Activated CD4-positive, alpha-beta memory T cell treated with anti-CD3 and anti-CD28 coated beads, Interleukin-2, amount 10 ng/mL, durations not matched to agents 7 days and 5 days (primary cell): ENCODE measurements around the gene CHIA. TPM values are rescaled to one million over a fixed set of nuclear protein-coding genes. Genes with fewer than 3 reads are reported as not detected.

Source experiments
- CTCF ChIA-PET: fragments of 350-600 bp; sonication (Branson Sonifier 250); formaldehyde crosslinking; loops from one replicate; lab custom pipeline; 2021; ENCODE audit warnings: antibody characterized with exemption, inconsistent platforms; lab: Charles Lee
- POLR2A ChIA-PET: fragments of 350-600 bp; sonication (Branson Sonifier 250); formaldehyde crosslinking; loops from one replicate; lab custom pipeline; 2021; ENCODE audit warnings: antibody characterized with exemption; lab: Charles Lee
- DNase-seq: peaks from one replicate; pipeline ENCODE4 v3.0.0-alpha.2; 2020
- H3K27ac Mint-ChIP-seq: one replicate; pipeline ENCODE4 v1.8.0; 2021; ENCODE audit warnings: mild to moderate bottlenecking, mixed read lengths
- H3K27me3 Mint-ChIP-seq: one replicate; pipeline ENCODE4 v1.8.0; 2021; ENCODE audit warnings: mixed read lengths
- H3K36me3 Mint-ChIP-seq: one replicate; pipeline ENCODE4 v1.8.0; 2021; ENCODE audit warnings: low read depth, mixed read lengths
- H3K4me1 Mint-ChIP-seq: one replicate; pipeline ENCODE4 v1.8.0; 2021; ENCODE audit warnings: mixed read lengths
- H3K4me3 Mint-ChIP-seq: one replicate; pipeline ENCODE4 v1.8.0; 2021; ENCODE audit warnings: mild to moderate bottlenecking, mixed read lengths
- H3K9me3 Mint-ChIP-seq: one replicate; pipeline ENCODE4 v1.8.0; 2021; ENCODE audit warnings: mixed read lengths
- total RNA-seq, 2 experiments: library from RNA; stranded (reverse); gene quantifications; one replicate each; pipeline ENCODE4 v1.2.3, GENCODE V29; 2021

The CHIA gene
- total RNA-seq = not detected

GRCh38 chr1:111290630-111291029 is at the start of gene CHIA:
Gene CHIA, plus strand, starts transcription at chr1:111290851. Its CDS starts 19,617 bp downstream, at chr1:111310468.
- H3K27me3 Mint-ChIP-seq = peaks cover 4% of the 10 kb centered on the region
- peaks cover 2% of the 10 kb centered on the region for H3K9me3 Mint-ChIP-seq
- no peak for DNase-seq
- no peaks in the 10 kb centered on the region for H3K36me3 Mint-ChIP-seq
- no peak within 1 kb of the TSS for H3K4me3 Mint-ChIP-seq
- H3K4me1 Mint-ChIP-seq = no peaks in the 10 kb centered on the region
- CTCF ChIA-PET = interaction anchor here (0.6 kb wide), 1 partner anchor 424 kb away, joined by 4 read pairs; no protein-coding TSS in a partner anchor
- POLR2A ChIA-PET = no interaction called here
- no peak within 1 kb of the TSS for H3K27ac Mint-ChIP-seq

DNA sequence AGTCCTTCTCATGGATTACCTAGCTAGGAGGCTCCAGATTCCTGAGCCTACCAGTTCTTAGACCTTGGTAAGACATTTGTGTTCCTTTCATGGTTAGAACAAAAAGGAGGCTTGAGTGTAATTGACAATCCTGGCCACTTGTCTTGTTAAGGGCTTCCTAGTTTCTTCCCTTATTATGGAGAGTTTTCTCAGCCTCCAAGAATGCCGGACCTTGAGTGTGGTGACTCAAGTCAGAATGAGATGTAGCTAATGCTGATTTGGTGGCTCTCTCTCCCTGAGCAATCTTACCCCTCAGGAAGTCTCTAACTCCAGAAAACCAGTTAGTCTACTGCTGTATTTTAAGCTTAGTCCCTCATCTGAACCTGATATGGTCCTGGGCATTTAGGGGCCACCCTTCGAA is 48.9 kb upstream of the CHIA start:
- POLR2A ChIA-PET = no interaction called here
- H3K4me3 Mint-ChIP-seq = no peak overlapping the region
- CTCF ChIA-PET = no interaction called here
- no peaks in the 10 kb centered on the region for H3K9me3 Mint-ChIP-seq
- no peak overlapping the region for H3K27ac Mint-ChIP-seq
- H3K4me1 Mint-ChIP-seq = no peaks in the 10 kb centered on the region
- H3K27me3 Mint-ChIP-seq = no peaks in the 10 kb centered on the region
- DNase-seq = no peak
- H3K36me3 Mint-ChIP-seq = peaks cover 11% of the 10 kb centered on the region

DNA sequence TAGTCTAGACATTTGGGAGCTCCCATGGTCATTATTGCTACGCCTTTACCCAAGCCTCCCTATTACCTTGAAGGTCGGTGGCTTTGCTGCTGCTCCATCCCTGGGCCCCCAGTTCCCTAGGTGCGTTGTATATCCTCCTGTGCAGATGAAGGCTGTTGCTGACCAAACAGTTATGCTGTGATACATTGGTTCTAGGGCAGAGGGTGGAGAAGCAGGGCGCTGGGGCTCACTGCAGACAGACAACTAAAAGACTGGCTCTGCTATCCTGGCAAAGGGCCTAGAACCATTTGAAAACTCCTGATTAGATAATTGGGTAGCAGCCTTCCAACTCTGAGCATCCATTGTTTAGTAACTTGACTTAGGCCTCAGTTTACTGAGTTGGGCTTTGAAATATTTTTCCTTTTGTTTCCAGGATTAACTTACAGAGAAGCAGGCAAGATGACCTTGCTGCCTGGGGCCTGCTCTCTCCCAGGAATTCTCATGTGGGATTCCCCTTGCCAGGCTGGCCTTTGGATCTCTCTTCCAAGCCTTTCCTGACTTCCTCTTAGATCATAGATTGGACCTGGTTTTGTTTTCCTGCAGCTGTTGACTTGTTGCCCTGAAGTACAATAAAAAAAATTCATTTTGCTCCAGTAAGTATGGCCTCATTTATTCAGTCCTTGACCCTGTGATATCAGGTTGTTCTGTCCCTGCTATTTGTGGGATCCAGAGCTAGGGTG is 47.7 kb upstream of the CHIA start:
- no peak overlapping the region for H3K4me3 Mint-ChIP-seq
- H3K27me3 Mint-ChIP-seq = no peaks in the 10 kb centered on the region
- H3K4me1 Mint-ChIP-seq = no peaks in the 10 kb centered on the region
- CTCF ChIA-PET = no interaction called here
- POLR2A ChIA-PET = no interaction called here
- H3K9me3 Mint-ChIP-seq = no peaks in the 10 kb centered on the region
- H3K36me3 Mint-ChIP-seq = peaks cover 8% of the 10 kb centered on the region
- DNase-seq = no peak
- no peak overlapping the region for H3K27ac Mint-ChIP-seq

DNA sequence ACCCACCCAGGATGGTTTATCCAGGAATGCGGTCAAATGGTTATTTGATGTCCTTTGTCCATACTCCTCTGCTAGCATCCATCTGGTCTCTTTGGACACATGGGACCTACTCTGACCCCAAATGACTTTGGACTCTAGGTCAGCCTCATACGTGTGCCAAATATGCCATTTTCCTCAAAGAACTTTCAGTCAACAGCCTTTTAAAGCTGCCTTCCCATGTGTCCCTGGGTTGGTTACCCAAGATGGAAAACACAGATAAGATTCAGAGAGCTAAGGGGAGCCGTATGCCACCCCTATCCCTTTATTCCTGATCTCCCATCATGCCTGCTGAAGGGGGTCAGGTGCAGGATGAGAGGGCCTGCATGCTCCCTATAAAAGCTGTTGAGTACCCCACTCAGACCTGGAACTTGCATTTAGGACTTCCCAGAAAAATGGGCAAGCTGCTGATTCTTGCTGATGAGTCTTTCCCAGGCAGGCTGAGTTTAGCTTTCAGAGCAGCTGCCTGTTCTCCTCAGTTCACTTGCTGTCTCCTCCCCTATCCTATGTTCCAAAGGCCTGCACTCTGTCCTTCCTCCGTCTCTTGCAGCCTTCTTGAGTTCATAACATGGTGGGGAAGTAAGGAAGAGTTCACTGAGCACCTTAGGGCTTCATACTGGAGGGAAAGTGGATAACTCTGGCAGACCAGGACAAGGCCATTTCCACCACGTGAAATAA is 43.4 kb upstream of the CHIA start:
- no peaks in the 10 kb centered on the region for H3K36me3 Mint-ChIP-seq
- no peak overlapping the region for H3K27ac Mint-ChIP-seq
- no peak for DNase-seq
- ChIA-PET POLR2A (no interaction called here), CTCF (no interaction called here)
- no peak overlapping the region for H3K4me3 Mint-ChIP-seq
- no peaks in the 10 kb centered on the region for H3K4me1 Mint-ChIP-seq
- H3K27me3 Mint-ChIP-seq = no peaks in the 10 kb centered on the region
- H3K9me3 Mint-ChIP-seq = no peaks in the 10 kb centered on the region

DNA sequence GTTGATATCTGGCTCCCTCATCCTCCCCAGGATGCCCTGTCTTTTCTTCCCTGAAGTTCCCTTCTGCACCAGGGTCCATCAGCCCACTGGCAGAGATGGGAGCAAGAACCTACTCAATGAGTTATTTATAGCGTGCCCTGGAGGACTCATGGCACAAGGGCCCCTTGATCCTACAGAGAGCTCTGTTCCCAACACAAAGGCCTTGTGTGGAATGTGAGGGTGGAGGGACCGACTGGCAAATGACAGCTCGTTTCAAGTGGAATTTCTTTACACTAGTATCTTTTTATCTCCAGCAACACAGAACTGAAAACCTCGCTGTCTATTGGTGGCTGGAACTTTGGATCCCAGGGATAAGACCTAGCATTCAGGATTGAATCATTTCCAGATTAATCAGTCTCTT is 40.7 kb upstream of the CHIA start:
- H3K27ac Mint-ChIP-seq = no peak overlapping the region
- H3K9me3 Mint-ChIP-seq = no peaks in the 10 kb centered on the region
- DNase-seq = no peak
- CTCF ChIA-PET = interaction anchor here (0.6 to 0.7 kb wide), 2 partner anchors 24 to 1925 kb away, joined by 3 to 4 read pairs; no protein-coding TSS in a partner anchor
- POLR2A ChIA-PET = no interaction called here
- no peaks in the 10 kb centered on the region for H3K4me1 Mint-ChIP-seq
- no peaks in the 10 kb centered on the region for H3K36me3 Mint-ChIP-seq
- H3K27me3 Mint-ChIP-seq = peaks cover 1% of the 10 kb centered on the region
- no peak overlapping the region for H3K4me3 Mint-ChIP-seq

DNA sequence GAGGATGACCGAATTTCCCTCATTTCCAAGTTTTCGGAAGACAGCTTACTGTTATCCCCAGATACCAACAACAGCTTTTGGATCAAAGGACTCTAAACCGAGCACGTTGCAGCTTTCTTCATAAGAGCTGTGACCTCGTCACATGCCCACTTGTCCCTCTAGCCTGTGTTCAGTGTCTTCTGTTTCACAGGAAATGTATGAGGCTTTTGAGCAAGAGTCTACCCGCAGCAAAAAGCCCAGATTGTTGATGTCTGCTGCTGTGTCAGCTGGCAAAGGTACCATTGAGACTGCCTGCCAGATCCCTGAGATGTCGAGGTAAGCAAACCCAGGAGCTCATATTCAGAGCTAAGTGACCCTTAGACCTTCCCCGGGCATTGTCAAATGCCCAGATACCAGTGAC is 39.1 kb upstream of the CHIA start:
- H3K9me3 Mint-ChIP-seq = no peaks in the 10 kb centered on the region
- no peak for DNase-seq
- CTCF ChIA-PET = no interaction called here
- POLR2A ChIA-PET = no interaction called here
- H3K27ac Mint-ChIP-seq = no peak overlapping the region
- H3K27me3 Mint-ChIP-seq = peaks cover 8% of the 10 kb centered on the region
- H3K36me3 Mint-ChIP-seq = no peaks in the 10 kb centered on the region
- no peaks in the 10 kb centered on the region for H3K4me1 Mint-ChIP-seq
- H3K4me3 Mint-ChIP-seq = no peak overlapping the region

DNA sequence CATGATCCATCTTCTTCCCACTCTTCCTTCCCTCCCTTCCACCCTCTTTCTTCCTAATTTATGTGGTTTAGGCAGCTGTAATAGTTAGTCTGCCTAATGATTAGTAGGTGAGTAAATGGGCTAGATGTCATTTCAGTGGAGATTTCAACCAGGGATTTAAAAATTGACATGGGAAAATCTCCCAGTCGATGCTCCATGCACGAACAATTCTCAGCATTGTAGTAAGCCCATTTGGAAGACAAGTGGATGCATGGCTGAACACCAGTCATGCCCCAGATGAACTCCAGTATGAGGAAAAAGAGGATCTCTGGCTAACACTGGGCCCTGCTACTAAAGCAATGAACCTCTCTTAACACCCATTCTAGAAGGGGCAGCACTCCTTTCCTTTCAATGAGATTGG is 37.9 kb upstream of the CHIA start:
- no peak for DNase-seq
- Mint-ChIP-seq H3K27me3 (peaks cover 8% of the 10 kb centered on the region), H3K4me3 (no peak overlapping the region), H3K9me3 (no peaks in the 10 kb centered on the region), H3K4me1 (no peaks in the 10 kb centered on the region), H3K36me3 (no peaks in the 10 kb centered on the region), H3K27ac (no peak overlapping the region)
- ChIA-PET CTCF (no interaction called here), POLR2A (no interaction called here)

GRCh38 chr1:111253876-111254275 is 36.8 kb upstream of the CHIA start:
- H3K36me3 Mint-ChIP-seq = no peaks in the 10 kb centered on the region
- H3K4me1 Mint-ChIP-seq = no peaks in the 10 kb centered on the region
- CTCF ChIA-PET = no interaction called here
- H3K27me3 Mint-ChIP-seq = peaks cover 8% of the 10 kb centered on the region
- no peak overlapping the region for H3K4me3 Mint-ChIP-seq
- no peaks in the 10 kb centered on the region for H3K9me3 Mint-ChIP-seq
- POLR2A ChIA-PET = no interaction called here
- no peak overlapping the region for H3K27ac Mint-ChIP-seq
- no peak for DNase-seq

- Mint-ChIP-seq H3K27ac (no peak overlapping the region), H3K27me3 (peaks cover 8% of the 10 kb centered on the region), H3K36me3 (no peaks in the 10 kb centered on the region), H3K4me3 (no peak overlapping the region), H3K9me3 (no peaks in the 10 kb centered on the region), H3K4me1 (no peaks in the 10 kb centered on the region)
- ChIA-PET CTCF (no interaction called here), POLR2A (no interaction called here)
- DNase-seq = no peak
Measured at GRCh38 chr1:111256988-111257658, 33.5 kb upstream of the CHIA start.

DNA sequence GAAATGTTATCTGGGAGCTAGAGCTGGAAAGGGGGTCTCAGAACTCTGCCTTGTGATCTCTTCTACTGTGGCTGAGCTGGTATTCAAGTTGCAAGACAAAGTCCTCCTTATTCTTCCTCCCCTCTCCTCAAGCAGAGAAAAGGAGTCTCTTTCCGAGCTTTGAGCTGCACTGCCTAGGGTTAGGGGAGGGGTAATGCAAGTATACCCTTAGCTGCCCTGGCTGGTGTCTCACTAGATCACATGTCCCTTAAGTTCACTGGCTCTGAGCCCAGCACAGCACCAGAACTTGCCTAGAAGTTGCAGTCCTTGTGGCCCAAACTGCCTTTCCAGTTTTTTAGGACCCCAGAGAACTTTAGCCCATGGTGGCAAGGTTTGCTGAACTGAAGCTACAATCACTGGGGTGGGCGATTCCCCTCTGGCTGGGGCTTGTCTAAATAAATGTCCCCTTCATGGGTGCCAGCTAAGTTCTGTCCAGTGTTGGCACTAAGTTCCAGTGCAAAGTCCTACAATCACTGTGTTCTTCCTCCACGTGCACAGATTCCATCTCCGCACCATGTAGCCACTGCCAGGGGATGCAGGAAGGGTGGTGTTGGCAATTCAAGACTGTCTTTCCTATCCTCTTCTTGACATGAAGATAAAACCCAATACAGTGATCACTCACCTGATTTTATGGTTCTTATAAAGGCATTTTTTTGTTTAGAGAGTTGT is 22.7 kb upstream of the CHIA start:
- H3K4me1 Mint-ChIP-seq = peaks cover 4% of the 10 kb centered on the region
- no peaks in the 10 kb centered on the region for H3K36me3 Mint-ChIP-seq
- ChIA-PET CTCF (no interaction called here), POLR2A (no interaction called here)
- DNase-seq = no peak
- no peak overlapping the region for H3K4me3 Mint-ChIP-seq
- no peak overlapping the region for H3K27ac Mint-ChIP-seq
- H3K27me3 Mint-ChIP-seq = peaks cover 52% of the 10 kb centered on the region
- H3K9me3 Mint-ChIP-seq = no peaks in the 10 kb centered on the region

DNA sequence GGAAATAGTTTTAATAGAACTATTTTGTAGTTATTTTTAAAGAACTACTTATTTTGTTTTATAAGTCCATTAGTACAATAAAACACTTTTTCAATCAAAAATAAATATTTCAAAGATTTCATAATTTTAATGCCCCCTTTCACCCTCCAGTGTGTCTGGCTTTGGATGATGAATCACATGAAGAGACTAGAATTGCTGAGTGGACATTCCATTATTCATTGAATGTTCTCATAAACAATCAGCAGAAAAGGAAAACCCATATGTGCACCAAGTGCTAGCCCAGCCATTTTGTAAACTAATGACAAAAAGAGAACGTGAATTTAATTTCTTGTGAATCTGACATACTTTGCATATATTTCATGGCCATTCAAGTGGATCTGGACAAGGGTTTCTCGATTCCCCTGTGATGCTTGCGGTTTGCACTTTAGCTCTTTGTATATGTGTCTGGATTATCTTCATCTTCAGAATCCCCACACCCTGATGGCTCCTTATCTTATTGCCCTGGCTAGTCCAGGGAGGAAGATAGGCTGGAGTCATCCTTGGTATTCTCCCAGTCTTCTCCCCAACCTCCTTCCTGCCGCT is 20.7 kb upstream of the CHIA start:
- DNase-seq = no peak
- no peaks in the 10 kb centered on the region for H3K9me3 Mint-ChIP-seq
- CTCF ChIA-PET = no interaction called here
- no peak overlapping the region for H3K4me3 Mint-ChIP-seq
- no peak overlapping the region for H3K27ac Mint-ChIP-seq
- peaks cover 47% of the 10 kb centered on the region for H3K27me3 Mint-ChIP-seq
- no peaks in the 10 kb centered on the region for H3K36me3 Mint-ChIP-seq
- POLR2A ChIA-PET = no interaction called here
- peaks cover 11% of the 10 kb centered on the region for H3K4me1 Mint-ChIP-seq

DNA sequence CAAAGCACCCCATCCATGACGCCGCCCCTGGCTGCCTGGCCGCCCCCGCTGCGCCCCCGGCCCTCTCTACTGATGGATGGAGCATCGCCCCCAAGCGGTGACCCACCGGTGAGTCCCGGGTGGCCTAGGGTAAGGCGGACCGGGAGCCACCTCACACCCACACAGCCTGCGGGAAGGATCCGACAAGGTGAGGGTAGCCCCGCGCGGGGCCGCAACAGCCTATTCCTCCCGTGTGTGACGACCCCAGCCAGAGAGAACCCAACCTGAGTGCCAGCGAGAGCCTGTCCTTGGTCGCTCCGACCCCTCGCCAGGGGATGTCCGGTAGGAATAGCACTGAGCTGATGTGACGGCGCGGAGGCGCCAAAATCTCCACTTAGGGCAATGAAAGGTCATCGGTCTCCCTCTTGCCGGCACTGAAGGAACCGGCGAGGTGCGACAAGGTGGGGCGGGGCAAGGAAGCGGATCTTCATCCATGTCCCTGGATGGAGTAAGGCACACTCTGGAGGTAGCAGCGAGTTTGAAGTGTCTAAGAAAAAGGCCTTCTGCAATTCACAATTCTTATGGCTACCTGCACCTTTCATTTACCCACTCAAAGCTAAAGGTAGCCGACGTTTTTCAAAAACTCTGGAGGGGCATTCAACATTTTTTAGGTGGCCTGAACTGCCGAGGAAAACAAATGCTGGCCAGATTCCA is 19.7 kb upstream of the CHIA start:
- no peak for DNase-seq
- Mint-ChIP-seq H3K4me3 (no peak overlapping the region), H3K9me3 (no peaks in the 10 kb centered on the region), H3K27ac (no peak overlapping the region), H3K36me3 (no peaks in the 10 kb centered on the region), H3K27me3 (peaks cover 41% of the 10 kb centered on the region), H3K4me1 (peaks cover 19% of the 10 kb centered on the region)
- CTCF ChIA-PET = no interaction called here
- POLR2A ChIA-PET = no interaction called here
